GM13977 (cell line): ENCODE results near the gene URB2.
"Not testable (repeated sequence)": the region's sequence is repeated elsewhere in the genome, so short reads cannot be mapped to it uniquely, and the experiment has no call there.

Experiments
- DNase-seq: peaks from one replicate; pipeline ENCODE4 v3.0.0; 2012; ENCODE audit warnings: low spot score
- CTCF ChIP-seq: IDR thresholded peaks from 2 replicates; pipeline ENCODE4 v1.5.1; 2012; ENCODE audit warnings: mild to moderate bottlenecking, control low read depth; ENCODE audit not compliant: insufficient read depth; ENCODE audit errors: extremely low read depth, missing control alignments
- in situ Hi-C: fragments of 300-500 bp; cut with MboI; formaldehyde crosslinking; loops from one replicate; pipeline ENCODE4 v1.12.0; 2022; ENCODE audit warnings: low sequenced_read_pairs, low pct_unique_long_range_greater_than_20kb, mixed read lengths, inconsistent platforms; ENCODE audit not compliant: unreplicated experiment

URB2 gene

GRCh38 chr1:229582715-229583114 lies 43.3 kb upstream of the URB2 start:
- in situ Hi-C loops = no loop called here
- no peak for DNase-seq
- no peak for TF ChIP-seq CTCF

- TF ChIP-seq CTCF = no peak
- in situ Hi-C loops = no loop called here
- DNase-seq = no peak
Measured at GRCh38 chr1:229585338-229585737, 40.7 kb upstream of the URB2 start.

GRCh38 chr1:229590119-229590518 lies 35.9 kb upstream of the URB2 start:
- in situ Hi-C loops = no loop called here
- no peak for DNase-seq
- no peak for TF ChIP-seq CTCF

GRCh38 chr1:229593800-229594199 lies 32.2 kb upstream of the URB2 start:
- in situ Hi-C loops = no loop called here
- no peak for DNase-seq
- TF ChIP-seq CTCF = no peak

- TF ChIP-seq CTCF = no peak
- in situ Hi-C loops = no loop called here
Measured at GRCh38 chr1:229594227-229595008, 31.6 kb upstream of the URB2 start.

GRCh38 chr1:229595876-229596275 lies 30.2 kb upstream of the URB2 start:
- DNase-seq, in situ Hi-C loops: not testable (repeated sequence)

More at GRCh38 chr1:229594227-229595008, 31.6 kb upstream of the URB2 start:
- no peak for DNase-seq

GRCh38 chr1:229596925-229597699 lies 28.9 kb upstream of the URB2 start:
- no peak for DNase-seq
- in situ Hi-C loops = no loop called here
- TF ChIP-seq CTCF = no peak
